H1 (cell line): Measurements from ENCODE around the gene TMEM92. TPM values are rescaled to one million over a fixed set of nuclear protein-coding genes. Genes with fewer than 3 reads are reported as not detected.

Source experiments
- CTCF ChIA-PET: fragments of 300-600 bp; sonication (Branson Sonifier 250); formaldehyde crosslinking; loops from one replicate; lab custom pipeline; 2021; ENCODE audit not compliant: partially characterized antibody; lab: Charles Lee
- POLR2A ChIA-PET: fragments of 300-600 bp; sonication (Branson Sonifier 250); formaldehyde crosslinking; loops from one replicate; lab custom pipeline; 2021; ENCODE audit warnings: inconsistent platforms; ENCODE audit not compliant: partially characterized antibody; lab: Charles Lee
- DNase-seq, 2 experiments: peaks; one replicate each; pipeline versions ENCODE4 v3.0.0 to v3.0.0-alpha.2; 2010 to 2022; ENCODE audit warnings: low spot score in 2 of 2, low read depth in 1 of 2, mixed read lengths in 1 of 2
- FAIRE-seq: peaks from 2 replicates; lab custom pipeline; 2011; peaks lifted over from hg19 to GRCh38; lab: Jason Lieb, UNC
- H2AFZ ChIP-seq: 2 replicates; pipeline ENCODE4 v1.8.1; 2012; ENCODE audit warnings: low read length, inconsistent platforms
- H2AK5ac ChIP-seq: 2 replicates; pipeline ENCODE4 v1.6.1; 2013; ENCODE audit warnings: low read depth, low read length
- H2BK120ac ChIP-seq: replicated peaks from 2 replicates; pipeline ENCODE3; 2013; ENCODE audit warnings: low read depth, low read length, inconsistent platforms
- H2BK12ac ChIP-seq: 2 replicates; pipeline ENCODE4 v1.6.1; 2013; ENCODE audit warnings: low read depth, low read length
- H2BK15ac ChIP-seq: 2 replicates; pipeline ENCODE4 v1.6.1; 2013; ENCODE audit warnings: low read length
- H2BK20ac ChIP-seq: 2 replicates; pipeline ENCODE4 v1.6.1; 2013; ENCODE audit warnings: low read length
- H2BK5ac ChIP-seq: 2 replicates; pipeline ENCODE4 v1.6.1; 2013; ENCODE audit warnings: low read depth, low read length
- H3K14ac ChIP-seq: 2 replicates; pipeline ENCODE4 v1.6.1; 2013; ENCODE audit warnings: inconsistent platforms; ENCODE audit not compliant: insufficient read length
- H3K18ac ChIP-seq: 2 replicates; pipeline ENCODE4 v1.6.1; 2013; ENCODE audit warnings: low read length; ENCODE audit errors: extremely low read depth
- H3K23ac ChIP-seq: 2 replicates; pipeline ENCODE4 v1.6.1; 2013; ENCODE audit warnings: inconsistent platforms; ENCODE audit not compliant: insufficient read length
- H3K23me2 ChIP-seq: 2 replicates; pipeline ENCODE4 v1.6.1; 2013; ENCODE audit warnings: low read depth, low read length
- H3K27ac ChIP-seq: 2 replicates; pipeline ENCODE4 v1.6.1; 2011; ENCODE audit warnings: low read depth, low read length, inconsistent platforms
- H3K27me3 ChIP-seq, 4 experiments: replicated peaks in 1 of 4; 1 replicate in 1 of 4; 2 replicates in 3 of 4; pipeline versions ENCODE4 v1.6.1 to v1.8.1; 2011 to 2013; ENCODE audit warnings: low read length in 3 of 4, mild to moderate bottlenecking in 3 of 4, inconsistent platforms in 2 of 4, mixed read lengths in 2 of 4, moderate library complexity in 1 of 4; ENCODE audit not compliant: control insufficient read depth in 3 of 4, insufficient read depth in 3 of 4; ENCODE audit errors: extremely low read depth in 1 of 4
- H3K36me3 ChIP-seq, 4 experiments: 2 replicates each; pipeline versions ENCODE4 v1.6.1 to v1.8.1; 2011 to 2013; ENCODE audit warnings: mild to moderate bottlenecking in 4 of 4, low read length in 3 of 4, moderate library complexity in 2 of 4, control low read depth in 1 of 4, inconsistent platforms in 1 of 4; ENCODE audit not compliant: insufficient read depth in 4 of 4, control insufficient read depth in 2 of 4
- H3K4ac ChIP-seq: replicated peaks from 2 replicates; pipeline ENCODE3; 2013; ENCODE audit warnings: low read length, low read depth, mixed read lengths, inconsistent platforms; ENCODE audit not compliant: insufficient read length
- H3K4me1 ChIP-seq, 4 experiments: replicated peaks in 1 of 4; 1 replicate in 1 of 4; 2 replicates in 3 of 4; pipeline versions ENCODE4 v1.6.1 to v1.8.1; 2011 to 2013; ENCODE audit warnings: low read length in 3 of 4, inconsistent platforms in 2 of 4, mixed read lengths in 1 of 4; ENCODE audit not compliant: insufficient read depth in 4 of 4, control insufficient read depth in 3 of 4
- H3K4me2 ChIP-seq, 2 experiments: 2 replicates each; pipeline versions ENCODE4 v1.6.1 to v1.8.1; 2011 to 2013; ENCODE audit warnings: low read depth in 2 of 2, low read length in 2 of 2, control low read depth in 1 of 2, inconsistent platforms in 1 of 2, mild to moderate bottlenecking in 1 of 2; ENCODE audit not compliant: insufficient read depth in 1 of 2
- H3K4me3 ChIP-seq, 4 experiments: fragments of 200-600, 300-600 bp in 1 of 4; sonication (generic), shearing (Covaris generic), sonication (Bioruptor Twin) in 1 of 4; 2 replicates each; pipeline versions ENCODE4 v1.5.1 to v1.8.1; 2011 to 2016; ENCODE audit warnings: low read length in 4 of 4, low read depth in 3 of 4, control low read depth in 2 of 4, inconsistent platforms in 2 of 4, mild to moderate bottlenecking in 2 of 4, mixed read lengths in 1 of 4, moderate library complexity in 1 of 4; ENCODE audit not compliant: insufficient read depth in 2 of 4; ENCODE audit errors: extremely low read depth in 1 of 4
- H3K56ac ChIP-seq: replicated peaks from 2 replicates; pipeline ENCODE3; 2013; ENCODE audit warnings: low read depth, mild to moderate bottlenecking, mixed read lengths, low read length, inconsistent platforms; ENCODE audit not compliant: insufficient read length
- H3K79me1 ChIP-seq: 2 replicates; pipeline ENCODE4 v1.6.1; 2013; ENCODE audit warnings: low read depth, low read length, control low read depth
- H3K79me2 ChIP-seq, 2 experiments: 2 replicates each; pipeline versions ENCODE4 v1.6.1 to v1.8.1; 2012 to 2013; ENCODE audit warnings: low read length in 2 of 2, mild to moderate bottlenecking in 2 of 2, inconsistent platforms in 1 of 2; ENCODE audit not compliant: insufficient read depth in 2 of 2, control insufficient read depth in 1 of 2
- H3K9ac ChIP-seq, 4 experiments: replicated peaks in 1 of 4; 1 replicate in 1 of 4; 2 replicates in 3 of 4; pipeline versions ENCODE4 v1.6.1 to v1.8.1; 2011 to 2013; ENCODE audit warnings: low read depth in 3 of 4, low read length in 3 of 4, control low read depth in 2 of 4, mild to moderate bottlenecking in 2 of 4, moderate library complexity in 2 of 4, inconsistent platforms in 1 of 4; ENCODE audit errors: extremely low read depth in 1 of 4
- H3K9me3 ChIP-seq, 2 experiments: 2 replicates each; pipeline versions ENCODE4 v1.6.1 to v1.8.1; 2012 to 2013; ENCODE audit warnings: mild to moderate bottlenecking in 2 of 2, moderate library complexity in 2 of 2, control low read depth in 1 of 2, inconsistent platforms in 1 of 2, low read depth in 1 of 2, low read length in 1 of 2, mixed read lengths in 1 of 2; ENCODE audit not compliant: insufficient read depth in 2 of 2
- H4K20me1 ChIP-seq, 2 experiments: replicated peaks in 1 of 2; 2 replicates each; pipeline versions ENCODE3 to v1.8.1; 2011 to 2013; ENCODE audit warnings: inconsistent platforms in 2 of 2, low read length in 2 of 2, mild to moderate bottlenecking in 1 of 2; ENCODE audit not compliant: insufficient read depth in 2 of 2, control insufficient read depth in 1 of 2
- H4K5ac ChIP-seq: 2 replicates; pipeline ENCODE4 v1.6.1; 2013; ENCODE audit warnings: low read length, low read depth, mixed read lengths, inconsistent platforms; ENCODE audit not compliant: insufficient read length
- H4K8ac ChIP-seq: 2 replicates; pipeline ENCODE4 v1.8.0; 2013; ENCODE audit warnings: mild to moderate bottlenecking, moderate library complexity, low read length, inconsistent platforms; ENCODE audit not compliant: insufficient read depth; ENCODE audit errors: extremely low read depth
- H4K91ac ChIP-seq: replicated peaks from 2 replicates; pipeline ENCODE3; 2013; ENCODE audit warnings: low read length, mixed read lengths, inconsistent platforms; ENCODE audit not compliant: insufficient read length
- CHD1 ChIP-seq: IDR thresholded peaks from 2 replicates; pipeline ENCODE4 v1.6.1; 2012; ENCODE audit warnings: low read depth, low read length, improper control_type of control experiment
- EGR1 ChIP-seq: IDR thresholded peaks from 2 replicates; pipeline ENCODE4 v1.6.1; 2011; ENCODE audit warnings: low read depth, low read length, borderline replicate concordance
- GTF2F1 ChIP-seq: IDR thresholded peaks from 2 replicates; pipeline ENCODE4 v1.6.1; 2012; ENCODE audit warnings: low read depth, low read length, improper control_type of control experiment, borderline replicate concordance
- JUN ChIP-seq: IDR thresholded peaks from 2 replicates; pipeline ENCODE4 v1.6.1; 2011; ENCODE audit warnings: low read depth, mild to moderate bottlenecking, improper control_type of control experiment, low read length
- RFX5 ChIP-seq: IDR thresholded peaks from 2 replicates; pipeline ENCODE4 v1.6.1; 2011; ENCODE audit warnings: low read depth, low read length, improper control_type of control experiment, borderline replicate concordance
- SAP30 ChIP-seq: fragments of 300-600 bp; sonication (generic); IDR thresholded peaks from 2 replicates; pipeline ENCODE4 v1.7.1; 2012; ENCODE audit warnings: low read length, moderate library complexity, mild to moderate bottlenecking, inconsistent platforms; ENCODE audit not compliant: insufficient read depth, insufficient replicate concordance
- SP1 ChIP-seq: IDR thresholded peaks from 2 replicates; pipeline ENCODE4 v1.6.1; 2011; ENCODE audit warnings: low read depth, low read length
- TAF7 ChIP-seq: optimal IDR thresholded peaks from 2 replicates; pipeline ENCODE3; 2011; ENCODE audit warnings: low read depth, mild to moderate bottlenecking, inconsistent platforms, low read length, moderate library complexity, borderline replicate concordance
- TBP ChIP-seq: IDR thresholded peaks from 2 replicates; pipeline ENCODE4 v1.6.1; 2011; ENCODE audit warnings: low read depth, low read length, improper control_type of control experiment
- WGBS, 2 experiments: shearing (Covaris generic) in 1 of 2; methylation state at CpG; one replicate each; pipeline versions ENCODE4 v1.1.6 to v1.1.7; 2013 to 2015; ENCODE audit warnings: low lambda C conversion rate in 2 of 2, mixed read lengths in 2 of 2, inconsistent platforms in 1 of 2, low coverage in 1 of 2, missing lambda C conversion rate in 1 of 2; ENCODE audit not compliant: insufficient replicate concordance in 2 of 2, insufficient coverage in 1 of 2, insufficient read length in 1 of 2; ENCODE audit errors: extremely low coverage in 1 of 2, missing lambda C conversion rate in 1 of 2; 5-methylcytosine and 5-hydroxymethylcytosine counted together
- polyA plus RNA-seq, 7 experiments: library from polyadenylated mRNA; depleted of rRNA in 3 of 7; stranded (reverse) in 5 of 7; unstranded in 2 of 7; fragments of >200 nt in 5 of 7; fragments of 200-250 nt in 2 of 7; gene quantifications; 1 replicate in 5 of 7; 2 replicates in 1 of 7; 4 replicates in 1 of 7; pipeline versions ENCODE4 v1.2.1 to v1.2.3, GENCODE V29; 2011 to 2013; ENCODE audit warnings: missing spikeins in 2 of 7, mixed read lengths in 2 of 7
- total RNA-seq: library from RNA; stranded (reverse); fragmentation: NEBNext Ultra II Directional; extraction: Animal tissue kit (Norgen Biotek cat#: 25700); gene quantifications from 2 replicates; pipeline ENCODE4 v1.2.1, GENCODE V29; 2021
- TF ChIP-seq, protein P1 (sequence below): IDR thresholded peaks from 2 replicates; pipeline ENCODE4 v1.6.1; 2011; ENCODE audit warnings: low read depth, mild to moderate bottlenecking, low read length; ENCODE audit not compliant: insufficient read depth

The TMEM92 gene
- total and polyA plus RNA-seq, 2 of the 8 experiments (the other 6 are each of a cell fraction or from before 2014, with no cell fraction given) = 11.9 to 24.8 TPM

DNA sequence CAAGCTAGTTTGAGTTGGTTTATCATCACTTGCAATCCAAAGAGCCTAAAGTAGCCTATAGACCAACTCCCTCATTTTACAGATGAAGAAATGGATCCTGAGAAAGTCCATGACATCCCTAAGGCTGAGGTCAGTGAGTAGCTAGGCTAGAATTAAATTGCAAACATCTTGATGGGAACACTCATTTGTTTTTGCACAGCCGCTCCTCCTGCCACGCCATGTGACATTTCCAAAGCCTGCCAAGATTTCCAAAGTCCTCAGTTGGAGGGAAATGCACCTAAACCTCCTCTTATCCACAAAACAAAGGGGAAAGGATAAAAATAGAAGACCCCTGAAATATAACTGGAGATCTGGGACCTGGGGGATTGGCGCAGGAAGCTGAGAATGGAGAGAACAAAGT lies 15.0 kb downstream of the TMEM92 start:
- H3K23me2 ChIP-seq = no peaks in the 10 kb centered on the region
- no peak overlapping the region for H3K23ac ChIP-seq
- no peaks in the 10 kb centered on the region for H4K20me1 ChIP-seq
- no peak overlapping the region for H3K4me3 ChIP-seq
- WGBS, 2 experiments = 88% methylated on average over 3 of the region's 3 CpGs; no CpG with 5 or more reads in 1 of the 2 experiments
- H2AK5ac ChIP-seq = no peak overlapping the region
- no peak overlapping the region for H2BK15ac ChIP-seq
- H4K8ac ChIP-seq = no peak overlapping the region
- no peak overlapping the region for H3K4ac ChIP-seq
- H3K27ac ChIP-seq = no peak overlapping the region
- H4K5ac ChIP-seq = no peak overlapping the region
- CTCF ChIA-PET = interaction anchor here (1.0 to 41.5 kb wide), 9 partner anchors 8 to 195 kb away, joined by 3 to 1349 read pairs (median 7); partner anchors contain the start of genes COL1A1, SGCA and TMEM92
- no peak overlapping the region for H3K56ac ChIP-seq
- H3K9ac ChIP-seq = no peak overlapping the region
- no peaks in the 10 kb centered on the region; a peak in 1 of 7 replicates for H3K27me3 ChIP-seq
- H2BK5ac ChIP-seq = no peak overlapping the region
- no peak overlapping the region for H4K91ac ChIP-seq
- no peaks in the 10 kb centered on the region for H3K36me3 ChIP-seq
- H3K9me3 ChIP-seq = no peaks in the 10 kb centered on the region
- H2BK20ac ChIP-seq = no peak overlapping the region
- H2BK120ac ChIP-seq = no peak overlapping the region
- H2BK12ac ChIP-seq = no peak overlapping the region
- no peak overlapping the region for H3K18ac ChIP-seq
- H3K79me1 ChIP-seq = no peaks in the 10 kb centered on the region
- peaks cover 0 to 2% (median 1%) of the 10 kb centered on the region in 4 experiments; a peak in 3 of 7 replicates for H3K4me1 ChIP-seq
- POLR2A ChIA-PET = interaction anchor here (0.6 to 1.5 kb wide), 2 partner anchors 88 to 103 kb away, joined by 3 read pairs; partner anchors contain the start of gene COL1A1
- H2AFZ ChIP-seq = no peak overlapping the region
- H3K79me2 ChIP-seq = no peaks in the 10 kb centered on the region
- FAIRE-seq = no peak
- no peak overlapping the region for H3K14ac ChIP-seq
- no peak overlapping the region for H3K4me2 ChIP-seq
- DNase-seq = no peak
- TF ChIP-seq RFX5 (no peak), EGR1 (no peak), TBP (no peak), SP1 (no peak), CHD1 (no peak), GTF2F1 (no peak), SAP30 (no peak), TAF7 (no peak), JUN (no peak)
- TF ChIP-seq, protein P1, sequence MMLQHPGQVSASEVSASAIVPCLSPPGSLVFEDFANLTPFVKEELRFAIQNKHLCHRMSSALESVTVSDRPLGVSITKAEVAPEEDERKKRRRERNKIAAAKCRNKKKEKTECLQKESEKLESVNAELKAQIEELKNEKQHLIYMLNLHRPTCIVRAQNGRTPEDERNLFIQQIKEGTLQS = no peak
